Eye (tissue), 1 donor: ENCODE results near the gene CLCF1.
"Not testable (repeated sequence)": the region's sequence is repeated elsewhere in the genome, so short reads cannot be mapped to it uniquely, and the experiment has no call there.

ENCODE experiments used
- DNase-seq: peaks from one replicate; pipeline ENCODE4 v3.0.0-alpha.2; 2015

CLCF1 gene

GRCh38 chr11:67321313-67321871 lies 52.0 kb downstream of the CLCF1 start:
- no peak for DNase-seq

DNA sequence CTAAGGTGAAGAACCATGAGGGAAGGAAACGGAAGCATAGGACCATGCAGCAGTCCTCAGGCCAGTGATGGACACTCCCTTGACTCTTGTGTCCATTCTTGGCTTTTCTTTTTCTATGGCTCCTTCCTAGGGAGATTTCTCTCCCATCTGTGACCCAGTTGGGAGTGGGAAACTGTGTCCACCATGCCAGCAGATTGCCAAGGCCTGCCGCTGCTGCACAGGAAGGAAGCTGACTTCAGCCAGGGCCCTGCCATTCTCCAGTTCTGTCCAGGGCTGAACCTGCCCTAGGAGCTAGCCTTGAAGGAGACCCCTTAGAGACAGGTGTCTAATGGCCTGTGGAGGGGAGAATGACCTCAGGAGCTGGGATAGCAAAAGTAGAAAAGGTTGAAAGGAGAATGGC lies 52.7 kb downstream of the CLCF1 start:
- no peak for DNase-seq

DNA sequence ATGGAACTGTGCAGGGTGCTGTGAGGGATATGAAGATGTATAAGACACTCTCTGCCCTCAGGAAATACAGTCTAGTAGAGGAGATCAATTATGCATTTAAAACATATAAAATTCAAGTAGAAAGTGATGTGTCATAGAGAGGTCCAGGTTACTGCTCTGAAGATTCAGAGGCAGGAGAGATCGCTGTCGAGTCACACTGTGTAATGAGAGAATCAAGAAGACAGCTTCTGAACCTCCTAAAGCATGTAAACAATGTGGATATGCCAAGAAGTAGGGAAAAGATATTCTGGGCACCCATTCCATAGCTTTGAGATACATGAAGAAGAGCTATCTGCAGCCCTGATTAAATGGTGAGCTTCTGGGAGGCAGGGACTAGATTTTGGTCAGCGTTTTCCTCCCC lies 53.4 kb downstream of the CLCF1 start:
- DNase-seq, result no peak

- DNase-seq, result not testable (repeated sequence)
Measured at GRCh38 chr11:67318876-67319275, 54.5 kb downstream of the CLCF1 start.

- no peak for DNase-seq
Measured at GRCh38 chr11:67317888-67318555, 55.4 kb downstream of the CLCF1 start.

- DNase-seq, result peak; percentile 100
Measured at GRCh38 chr11:67317205-67317887, 56.1 kb downstream of the CLCF1 start.

DNA sequence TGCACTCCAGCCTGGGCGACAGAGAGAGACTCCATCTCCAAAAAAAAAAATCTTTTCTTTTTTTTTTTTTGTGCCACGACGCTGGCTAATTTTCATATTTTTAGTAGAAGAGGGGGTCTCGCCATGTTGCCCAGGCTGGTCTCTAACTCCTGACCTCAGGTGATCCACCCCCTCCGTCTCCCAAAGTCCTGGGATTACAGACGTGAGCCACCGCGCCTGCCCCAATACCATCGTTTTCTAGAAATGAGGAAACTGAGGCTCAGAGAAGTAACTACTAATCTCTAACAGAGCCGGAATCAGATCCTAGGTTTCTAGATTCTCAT lies 56.6 kb downstream of the CLCF1 start:
- DNase-seq, result no peak

GRCh38 chr11:67315325-67315909 lies 58.0 kb downstream of the CLCF1 start:
- no peak for DNase-seq

GRCh38 chr11:67314218-67314617 lies 59.2 kb downstream of the CLCF1 start:
- no peak for DNase-seq
